K562 (cell line): ENCODE data around the gene SDF4. TPM values are rescaled to one million over a fixed set of nuclear protein-coding genes. Genes with fewer than 3 reads are reported as not detected.

ENCODE experiments used
- BRD4 ChIP-seq: fragments of 200-600 bp; sonication (generic); IDR thresholded peaks from 2 replicates; pipeline ENCODE4 v1.6.1; 2017; ENCODE audit warnings: inconsistent platforms
- CBX1 ChIP-seq: sonication (generic); IDR thresholded peaks from 2 replicates; pipeline ENCODE4 v1.6.1; 2016; ENCODE audit warnings: antibody characterized with exemption, low read depth, mild to moderate bottlenecking
- CSDE1 ChIP-seq, 2 experiments: fragments of 450-650 bp; IDR thresholded peaks; 2 replicates each; pipeline ENCODE4 v1.6.1; 2016; ENCODE audit warnings: mild to moderate bottlenecking in 1 of 2
- ESRRA ChIP-seq: fragments of 450-650 bp; IDR thresholded peaks from 2 replicates; pipeline ENCODE4 v1.6.1; 2014; ENCODE audit warnings: low read depth, mild to moderate bottlenecking, moderate library complexity, borderline replicate concordance
- FUS ChIP-seq: fragments of 200-400 bp; formaldehyde crosslinking; optimal IDR thresholded peaks from 2 replicates; pipeline ENCODE3; 2017; ENCODE audit warnings: low read depth, low read length
- KDM1A ChIP-seq, 2 experiments: fragments of 450-650 bp; IDR thresholded peaks; 2 replicates each; pipeline ENCODE4 v1.6.1; 2016; ENCODE audit warnings: mild to moderate bottlenecking in 2 of 2
- LCOR ChIP-seq: sonication (generic); formaldehyde crosslinking; IDR thresholded peaks from 2 replicates; pipeline ENCODE4 v1.8.0; 2022; ENCODE audit warnings: mild to moderate bottlenecking, missing genetic modification reagents
- MAFK ChIP-seq: IDR thresholded peaks from 2 replicates; pipeline ENCODE4 v1.6.1; 2011; ENCODE audit warnings: low read length, improper control_type of control experiment
- MNT ChIP-seq, 2 experiments: fragments of 450-650 bp; conservative IDR thresholded peaks; 2 replicates each; pipeline ENCODE4 v1.6.1; 2017; ENCODE audit warnings: mild to moderate bottlenecking in 2 of 2, moderate library complexity in 2 of 2
- OTX1 ChIP-seq: fragments of 450-650 bp; formaldehyde crosslinking; IDR thresholded peaks from 2 replicates; pipeline ENCODE4 v1.4.0; 2022; ENCODE audit warnings: mild to moderate bottlenecking
- RBM39 ChIP-seq: fragments of 200-400 bp; formaldehyde crosslinking; optimal IDR thresholded peaks from 2 replicates; pipeline ENCODE3; 2018; ENCODE audit warnings: low read depth, low read length
- RFX5 ChIP-seq: IDR thresholded peaks from 2 replicates; pipeline ENCODE4 v1.6.1; 2011; ENCODE audit warnings: low read depth, mild to moderate bottlenecking, improper control_type of control experiment, low read length
- SP1 ChIP-seq: sonication (generic); formaldehyde crosslinking; IDR thresholded peaks from 2 replicates; pipeline ENCODE4 v1.8.1; 2022; ENCODE audit warnings: mild to moderate bottlenecking, missing genetic modification reagents
- SRSF1 ChIP-seq: fragments of 200-400 bp; formaldehyde crosslinking; IDR thresholded peaks from 2 replicates; pipeline ENCODE4 v1.6.1; 2017; ENCODE audit warnings: mild to moderate bottlenecking, low read depth, low read length, moderate library complexity
- STAT5A ChIP-seq: IDR thresholded peaks from 2 replicates; pipeline ENCODE4 v1.6.1; 2012; ENCODE audit warnings: low read length, inconsistent platforms, borderline replicate concordance
- UBTF ChIP-seq, 2 experiments: IDR thresholded peaks; 2 replicates each; pipeline ENCODE4 v1.6.1; 2012; ENCODE audit warnings: improper control_type of control experiment in 2 of 2, low read depth in 2 of 2, low read length in 2 of 2, borderline replicate concordance in 1 of 2
- YBX1 ChIP-seq: fragments of 450-650 bp; IDR thresholded peaks from 2 replicates; pipeline ENCODE4 v1.7.1; 2016; ENCODE audit warnings: mild to moderate bottlenecking
- ZBTB8A ChIP-seq: fragments of 450-650 bp; IDR thresholded peaks from 2 replicates; pipeline ENCODE4 v1.6.1; 2018; ENCODE audit warnings: mild to moderate bottlenecking, moderate library complexity; ENCODE audit not compliant: partially characterized antibody
- ZNF436 ChIP-seq: fragments of 250-450, 450-650 bp; sonication (Bioruptor Pico); formaldehyde crosslinking; IDR thresholded peaks from 2 replicates; pipeline ENCODE4 v1.7.0; 2020; ENCODE audit warnings: mild to moderate bottlenecking
- ZNF707 ChIP-seq: fragments of 250-450 bp; sonication (Bioruptor Pico); conservative IDR thresholded peaks from 2 replicates; pipeline ENCODE4 v1.8.0; 2022; ENCODE audit warnings: inconsistent platforms, mild to moderate bottlenecking, moderate library complexity
- polyA plus RNA-seq, 8 experiments: library from polyadenylated mRNA; depleted of rRNA in 4 of 8; stranded (reverse) in 5 of 8; unstranded in 3 of 8; fragments of >200 nt; fragmentation: Nextera tagmentation in 2 of 8; fragmentation: Illumina TruSeq in 1 of 8; extraction: Ambion mirVana in 2 of 8; extraction: Trizol in 1 of 8; gene quantifications; 2 replicates each; pipeline versions ENCODE4 v1.2.1 to v1.2.3, GENCODE V29; 2011 to 2014; ENCODE audit warnings: inconsistent platforms in 1 of 8, missing spikeins in 1 of 8
- total RNA-seq, 7 experiments: library from RNA; depleted of rRNA in 6 of 7; stranded (reverse); fragments of >200 nt in 6 of 7; fragmentation: Illumina TruSeq in 2 of 7; extraction: Trizol in 2 of 7; gene quantifications; 2 replicates each; pipeline versions ENCODE4 v1.2.1 to v1.2.3, GENCODE V29; 2011 to 2021; ENCODE audit warnings: low replicate concordance in 1 of 7
- TF ChIP-seq, protein P1 (sequence below): sonication (generic); formaldehyde crosslinking; IDR thresholded peaks from 2 replicates; pipeline ENCODE4 v1.8.0; 2022; ENCODE audit warnings: missing genetic modification reagents, mild to moderate bottlenecking, borderline replicate concordance

Gene SDF4
- total and polyA plus RNA-seq, 9 of the 15 experiments (the other 6 are each of a cell fraction or from before 2014, with no cell fraction given): 0.35 to 160 (median 65.2) TPM

- TF ChIP-seq KDM1A (IDR thresholded peaks at IDR 0.05): no peak
- TF ChIP-seq SP1 (CRISPR knock-in tag): peak; percentile 35; the same call in 1 of the 2 replicates
- no peak for TF ChIP-seq RFX5
- no peak for TF ChIP-seq CBX1
- TF ChIP-seq MAFK: no peak
- TF ChIP-seq STAT5A: no peak
- TF ChIP-seq, protein P1, sequence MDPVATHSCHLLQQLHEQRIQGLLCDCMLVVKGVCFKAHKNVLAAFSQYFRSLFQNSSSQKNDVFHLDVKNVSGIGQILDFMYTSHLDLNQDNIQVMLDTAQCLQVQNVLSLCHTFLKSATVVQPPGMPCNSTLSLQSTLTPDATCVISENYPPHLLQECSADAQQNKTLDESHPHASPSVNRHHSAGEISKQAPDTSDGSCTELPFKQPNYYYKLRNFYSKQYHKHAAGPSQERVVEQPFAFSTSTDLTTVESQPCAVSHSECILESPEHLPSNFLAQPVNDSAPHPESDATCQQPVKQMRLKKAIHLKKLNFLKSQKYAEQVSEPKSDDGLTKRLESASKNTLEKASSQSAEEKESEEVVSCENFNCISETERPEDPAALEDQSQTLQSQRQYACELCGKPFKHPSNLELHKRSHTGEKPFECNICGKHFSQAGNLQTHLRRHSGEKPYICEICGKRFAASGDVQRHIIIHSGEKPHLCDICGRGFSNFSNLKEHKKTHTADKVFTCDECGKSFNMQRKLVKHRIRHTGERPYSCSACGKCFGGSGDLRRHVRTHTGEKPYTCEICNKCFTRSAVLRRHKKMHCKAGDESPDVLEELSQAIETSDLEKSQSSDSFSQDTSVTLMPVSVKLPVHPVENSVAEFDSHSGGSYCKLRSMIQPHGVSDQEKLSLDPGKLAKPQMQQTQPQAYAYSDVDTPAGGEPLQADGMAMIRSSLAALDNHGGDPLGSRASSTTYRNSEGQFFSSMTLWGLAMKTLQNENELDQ: no peak
- TF ChIP-seq UBTF (IDR thresholded peaks at IDR 0.05; ENCODE audit: borderline replicate concordance in 1 of 2, low read depth in 2 of 2, low read length in 2 of 2): peak; percentile 75 to 81; a peak in 3 of 4 replicates
- TF ChIP-seq YBX1: no peak
- no peak for TF ChIP-seq RBM39
- TF ChIP-seq ZNF436 (CRISPR knock-in tag): no peak
- no peak for TF ChIP-seq CSDE1 (IDR thresholded peaks at IDR 0.05)
- peak; percentile 31; the same call in 1 of the 2 replicates for TF ChIP-seq ESRRA
- TF ChIP-seq FUS: no peak
- TF ChIP-seq OTX1: no peak
- no peak; a peak in 1 of 4 replicates for TF ChIP-seq MNT (conservative IDR thresholded peaks at IDR 0.05)
- TF ChIP-seq ZNF707 (CRISPR knock-in tag): no peak
- TF ChIP-seq LCOR (CRISPR knock-in tag): 0 out of 2 replicates have a peak, but pooled peaks have one; percentile 43
- no peak for TF ChIP-seq SRSF1
- no peak for TF ChIP-seq BRD4
- no peak for TF ChIP-seq ZBTB8A
These were observed 46.6 kb downstream of the SDF4 start (continued) for GRCh38 chr1:1185101-1185765.
